A673 (cell line): ENCODE results near the gene UGP2.

Experiments used
- EZH2 ChIP-seq: fragments of 200-600 bp; sonication (generic); IDR thresholded peaks from 2 replicates; pipeline ENCODE4 v1.6.1; 2017; ENCODE audit warnings: borderline replicate concordance, low read depth, mild to moderate bottlenecking, mixed read lengths, antibody characterized with exemption, low read length; ENCODE audit not compliant: poor library complexity, severe bottlenecking
- TF ChIP-seq, protein P1 (sequence below): fragments of 300-800, 200-600 bp; sonication (generic); conservative IDR thresholded peaks from 2 replicates; pipeline ENCODE4 v1.5.1; 2017; ENCODE audit warnings: low read depth, mild to moderate bottlenecking, antibody characterized with exemption, low read length, moderate library complexity, mixed read lengths

DNA sequence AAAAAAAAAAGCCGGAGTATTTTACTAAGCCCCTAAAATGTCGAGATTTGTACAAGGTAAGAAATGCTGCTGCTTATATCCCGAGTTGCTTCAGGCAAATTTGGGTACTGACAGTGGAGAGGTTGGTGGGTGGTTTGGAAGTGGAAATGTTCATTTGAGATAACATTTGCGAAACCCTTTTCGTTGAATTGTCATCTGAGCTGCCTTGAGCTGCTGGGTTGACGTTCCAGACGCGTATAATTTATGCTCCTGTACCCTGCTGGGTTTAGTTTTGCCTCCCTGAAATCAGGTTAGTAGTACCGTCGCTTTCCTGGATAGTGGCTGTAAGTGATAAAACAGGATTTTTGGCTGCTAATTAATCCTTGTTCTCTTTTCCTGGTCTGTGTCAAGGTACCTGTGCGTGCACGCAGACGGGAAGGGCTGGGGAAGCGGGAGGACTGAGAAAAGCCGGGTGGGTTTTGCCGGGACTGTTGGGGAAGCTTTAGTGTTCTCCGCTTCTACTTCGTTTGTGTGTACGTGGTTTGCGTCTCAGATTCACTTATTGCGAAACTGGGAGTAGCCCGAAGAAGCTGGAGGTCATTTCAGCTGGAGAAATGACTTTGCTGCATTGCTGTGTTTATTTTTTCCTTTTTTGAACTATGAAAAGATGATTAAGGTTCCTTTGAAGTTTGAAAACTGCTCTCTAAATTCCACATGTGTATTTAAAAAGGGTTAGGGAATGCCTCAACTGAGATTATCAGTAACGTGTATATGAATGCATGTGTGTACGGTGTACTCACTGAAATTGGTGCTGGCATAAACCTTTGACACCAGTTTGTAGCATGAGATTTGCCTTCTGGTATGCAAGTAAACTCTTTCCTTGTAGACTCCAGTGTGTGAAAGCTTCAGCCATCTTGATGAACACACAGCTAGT is 709 bp downstream of the UGP2 start:
- TF ChIP-seq, protein P1, sequence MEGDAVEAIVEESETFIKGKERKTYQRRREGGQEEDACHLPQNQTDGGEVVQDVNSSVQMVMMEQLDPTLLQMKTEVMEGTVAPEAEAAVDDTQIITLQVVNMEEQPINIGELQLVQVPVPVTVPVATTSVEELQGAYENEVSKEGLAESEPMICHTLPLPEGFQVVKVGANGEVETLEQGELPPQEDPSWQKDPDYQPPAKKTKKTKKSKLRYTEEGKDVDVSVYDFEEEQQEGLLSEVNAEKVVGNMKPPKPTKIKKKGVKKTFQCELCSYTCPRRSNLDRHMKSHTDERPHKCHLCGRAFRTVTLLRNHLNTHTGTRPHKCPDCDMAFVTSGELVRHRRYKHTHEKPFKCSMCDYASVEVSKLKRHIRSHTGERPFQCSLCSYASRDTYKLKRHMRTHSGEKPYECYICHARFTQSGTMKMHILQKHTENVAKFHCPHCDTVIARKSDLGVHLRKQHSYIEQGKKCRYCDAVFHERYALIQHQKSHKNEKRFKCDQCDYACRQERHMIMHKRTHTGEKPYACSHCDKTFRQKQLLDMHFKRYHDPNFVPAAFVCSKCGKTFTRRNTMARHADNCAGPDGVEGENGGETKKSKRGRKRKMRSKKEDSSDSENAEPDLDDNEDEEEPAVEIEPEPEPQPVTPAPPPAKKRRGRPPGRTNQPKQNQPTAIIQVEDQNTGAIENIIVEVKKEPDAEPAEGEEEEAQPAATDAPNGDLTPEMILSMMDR: no peak
- no peak for TF ChIP-seq EZH2
